Body of pancreas (tissue), 4 donors: ENCODE measurements around the gene FCHSD2.

Experiments
- POLR2A ChIP-seq, 3 donors: fragments of 450-650 bp; IDR thresholded peaks; one replicate each; pipeline ENCODE4 v1.6.1; 2016; ENCODE audit warnings: antibody characterized with exemption in 3 of 3, mild to moderate bottlenecking in 2 of 3
- TF ChIP-seq, protein P1 (sequence below), 7 experiments: fragments of 450-650 bp in 4 of 7; fragments of 200-600 bp in 3 of 7; sonication (generic) in 3 of 7; IDR thresholded peaks; one replicate each; pipeline ENCODE4 v1.5.1; 2016 to 2019; ENCODE audit warnings: antibody characterized with exemption in 7 of 7

DNA sequence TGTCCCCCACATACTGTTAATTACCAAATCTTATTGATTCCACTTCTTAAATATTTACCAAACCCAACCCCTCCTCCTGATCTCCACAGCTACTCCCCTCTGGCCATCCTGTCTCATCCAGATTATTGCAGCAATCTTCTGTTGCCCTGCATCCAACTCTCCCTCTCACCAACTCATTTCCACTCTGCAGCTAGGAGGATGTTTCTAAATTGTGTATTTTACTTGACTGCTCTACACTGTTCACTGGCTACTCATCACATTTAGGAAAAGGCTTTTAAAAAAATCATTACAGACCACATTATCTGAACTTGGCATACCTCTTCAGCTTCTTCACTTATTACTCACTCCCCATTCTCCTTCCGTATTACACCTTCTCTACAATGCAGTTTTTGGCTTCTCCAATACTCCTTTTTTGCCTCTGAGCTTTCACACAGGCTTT lies 210.0 kb downstream of the FCHSD2 start:
- no peak for TF ChIP-seq POLR2A (IDR thresholded peaks at IDR 0.05)
- TF ChIP-seq, protein P1, sequence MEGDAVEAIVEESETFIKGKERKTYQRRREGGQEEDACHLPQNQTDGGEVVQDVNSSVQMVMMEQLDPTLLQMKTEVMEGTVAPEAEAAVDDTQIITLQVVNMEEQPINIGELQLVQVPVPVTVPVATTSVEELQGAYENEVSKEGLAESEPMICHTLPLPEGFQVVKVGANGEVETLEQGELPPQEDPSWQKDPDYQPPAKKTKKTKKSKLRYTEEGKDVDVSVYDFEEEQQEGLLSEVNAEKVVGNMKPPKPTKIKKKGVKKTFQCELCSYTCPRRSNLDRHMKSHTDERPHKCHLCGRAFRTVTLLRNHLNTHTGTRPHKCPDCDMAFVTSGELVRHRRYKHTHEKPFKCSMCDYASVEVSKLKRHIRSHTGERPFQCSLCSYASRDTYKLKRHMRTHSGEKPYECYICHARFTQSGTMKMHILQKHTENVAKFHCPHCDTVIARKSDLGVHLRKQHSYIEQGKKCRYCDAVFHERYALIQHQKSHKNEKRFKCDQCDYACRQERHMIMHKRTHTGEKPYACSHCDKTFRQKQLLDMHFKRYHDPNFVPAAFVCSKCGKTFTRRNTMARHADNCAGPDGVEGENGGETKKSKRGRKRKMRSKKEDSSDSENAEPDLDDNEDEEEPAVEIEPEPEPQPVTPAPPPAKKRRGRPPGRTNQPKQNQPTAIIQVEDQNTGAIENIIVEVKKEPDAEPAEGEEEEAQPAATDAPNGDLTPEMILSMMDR (IDR thresholded peaks at IDR 0.05): no peak
